Measurements from ENCODE around the gene ABL2. TPM values are rescaled to one million over a fixed set of nuclear protein-coding genes. Genes with fewer than 3 reads are reported as not detected.
"Not testable (repeated sequence)": the region's sequence is repeated elsewhere in the genome, so short reads cannot be mapped to it uniquely, and the experiment has no call there.

Gene ABL2
- total RNA-seq, 2 donors from 2014 or later: 37.2 to 63.5 TPM

- DNase-seq (ENCODE audit: low spot score): no peak
- intact Hi-C loops (cut with DNase I): no loop called here
Measured at GRCh38 chr1:179145521-179145920, 84.0 kb downstream of the ABL2 start.

- intact Hi-C loops (cut with DNase I): no loop called here
- DNase-seq (ENCODE audit: low spot score): no peak
Measured at GRCh38 chr1:179144626-179145025, 84.9 kb downstream of the ABL2 start.

GRCh38 chr1:179143322-179143721 is 86.2 kb downstream of the ABL2 start:
- intact Hi-C loops (cut with DNase I): no loop called here
- DNase-seq (ENCODE audit: low spot score): no peak

GRCh38 chr1:179142889-179143299 is 86.6 kb downstream of the ABL2 start:
- no peak for DNase-seq (ENCODE audit: low spot score)
- intact Hi-C loops (cut with DNase I): no loop called here

DNA sequence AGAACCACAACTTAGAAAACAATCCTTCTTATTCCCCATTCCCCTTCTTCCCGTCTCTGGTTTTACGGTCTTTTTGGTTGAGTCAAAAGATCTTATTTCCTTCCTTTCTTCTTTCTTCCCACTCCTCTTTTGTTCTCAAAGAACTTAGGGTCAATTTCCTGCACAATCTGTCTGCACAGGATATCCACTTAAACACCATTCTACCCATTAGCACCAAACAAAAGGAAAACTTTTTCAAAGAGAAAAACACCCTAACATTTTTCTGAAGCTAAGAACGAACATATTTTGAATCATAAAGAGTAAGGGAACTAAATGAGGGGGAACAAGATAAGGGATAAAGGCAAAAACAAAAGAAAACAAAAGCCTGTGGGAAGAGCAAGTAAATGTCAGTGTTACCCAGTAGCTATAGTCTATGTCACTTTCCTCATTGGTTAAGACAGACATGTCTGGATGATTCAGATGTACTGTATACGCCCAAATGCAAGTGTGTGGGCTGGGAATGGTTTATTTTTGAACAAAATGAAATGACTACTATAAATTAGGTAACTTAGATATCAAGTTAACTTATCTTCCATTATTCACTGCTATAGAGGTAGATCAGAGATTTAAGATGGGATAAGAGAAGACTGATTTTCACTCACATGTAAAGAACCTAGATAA is 87.8 kb downstream of the ABL2 start:
- intact Hi-C loops (cut with DNase I): no loop called here
- DNase-seq (ENCODE audit: low spot score): no peak

- intact Hi-C loops (cut with DNase I); DNase-seq (ENCODE audit: low spot score): not testable (repeated sequence)
Measured at GRCh38 chr1:179138755-179139154, 90.7 kb downstream of the ABL2 start.

GRCh38 chr1:179137617-179138255 is 91.7 kb downstream of the ABL2 start:
- intact Hi-C loops (cut with DNase I): no loop called here
- no peak for DNase-seq (ENCODE audit: low spot score)

DNA sequence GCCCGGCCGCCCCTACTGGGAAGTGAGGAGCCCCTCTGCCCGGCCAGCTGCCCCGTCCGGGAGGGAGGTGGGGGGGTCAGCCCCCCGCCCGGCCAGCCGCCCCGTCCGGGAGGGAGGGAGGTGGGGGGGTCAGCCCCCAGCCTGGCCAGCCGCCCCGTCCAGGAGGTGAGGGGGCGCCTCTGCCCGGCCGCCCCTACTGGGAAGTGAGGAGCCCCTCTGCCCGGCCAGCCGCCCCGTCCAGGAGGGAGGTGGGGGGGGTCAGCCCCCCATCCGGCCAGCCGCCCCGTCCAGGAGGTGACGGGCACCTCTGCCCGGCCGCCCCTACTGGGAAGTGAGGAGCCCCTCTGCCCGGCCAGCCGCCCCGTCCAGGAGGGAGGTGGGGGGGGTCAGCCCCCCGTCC is 93.8 kb downstream of the ABL2 start:
- intact Hi-C loops (cut with DNase I); DNase-seq (ENCODE audit: low spot score): not testable (repeated sequence)

DNA sequence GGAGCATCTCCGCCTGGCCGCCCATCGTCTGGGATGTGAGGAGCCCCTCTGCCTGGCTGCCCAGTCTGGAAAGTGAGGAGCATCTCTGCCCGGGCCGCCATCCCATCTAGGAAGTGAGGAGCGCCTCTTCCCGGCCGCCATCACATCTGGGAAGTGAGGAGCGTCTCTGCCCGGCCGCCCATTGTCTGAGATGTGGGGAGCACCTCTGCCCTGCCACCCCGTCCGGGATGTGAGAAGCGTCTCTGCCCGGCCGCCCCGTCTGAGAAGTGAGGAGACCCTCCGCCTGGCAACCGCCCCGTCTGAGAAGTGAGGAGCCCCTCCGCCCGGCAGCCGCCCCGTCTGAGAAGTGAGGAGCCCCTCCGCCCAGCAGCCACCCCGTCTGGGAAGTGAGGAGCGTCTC is 94.3 kb downstream of the ABL2 start:
- DNase-seq (ENCODE audit: low spot score); intact Hi-C loops (cut with DNase I): not testable (repeated sequence)

GRCh38 chr1:179129702-179130473 is 99.6 kb downstream of the ABL2 start:
- intact Hi-C loops (cut with DNase I): loop anchor here in 1 of 2 donors (10.0 kb wide), 1 partner anchor 65 kb away; no protein-coding TSS in a partner anchor
- DNase-seq (ENCODE audit: low spot score): no peak

GRCh38 chr1:179128520-179128919 is 101.0 kb downstream of the ABL2 start:
- no peak for DNase-seq (ENCODE audit: low spot score)
- intact Hi-C loops (cut with DNase I): loop anchor here in 1 of 2 donors (10.0 kb wide), 1 partner anchor 66 kb away; no protein-coding TSS in a partner anchor

DNA sequence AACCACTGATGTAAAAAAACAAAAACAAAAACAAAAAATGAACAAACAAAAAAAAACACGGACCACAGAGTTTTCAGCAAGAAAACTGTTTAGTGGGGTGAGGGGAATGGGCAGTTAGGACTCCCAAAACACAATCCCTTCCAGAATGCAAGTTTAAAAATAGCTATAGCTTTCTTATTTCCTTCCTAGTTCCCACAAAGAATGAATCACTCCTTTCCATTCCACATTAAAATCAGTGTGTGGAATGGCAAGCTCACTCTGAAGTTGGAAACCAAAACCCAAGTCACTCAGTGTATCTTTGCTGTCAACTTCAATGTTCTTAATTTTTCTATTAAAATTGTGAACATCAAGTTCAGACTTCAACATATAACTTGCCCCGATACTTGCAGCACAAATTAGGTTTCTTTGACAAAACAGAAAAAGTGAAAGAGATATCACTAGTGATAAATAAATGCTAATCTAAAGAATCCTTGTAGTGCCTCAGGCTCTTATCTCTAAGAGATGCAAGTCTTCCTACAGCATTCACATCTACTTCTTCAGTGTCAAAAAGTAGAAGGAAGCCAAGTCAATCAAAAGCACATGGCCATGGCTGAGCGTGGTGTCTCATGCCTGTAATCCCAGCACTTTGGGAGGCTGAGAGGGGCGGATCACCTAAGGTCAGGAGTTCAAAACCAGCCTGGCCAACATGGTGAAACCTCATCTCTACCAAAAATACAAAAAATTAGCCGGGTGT is 102.1 kb downstream of the ABL2 start:
- no peak for DNase-seq (ENCODE audit: low spot score)
- intact Hi-C loops (cut with DNase I): loop anchor here in 1 of 2 donors (10.0 kb wide), 1 partner anchor 67 kb away; no protein-coding TSS in a partner anchor

DNA sequence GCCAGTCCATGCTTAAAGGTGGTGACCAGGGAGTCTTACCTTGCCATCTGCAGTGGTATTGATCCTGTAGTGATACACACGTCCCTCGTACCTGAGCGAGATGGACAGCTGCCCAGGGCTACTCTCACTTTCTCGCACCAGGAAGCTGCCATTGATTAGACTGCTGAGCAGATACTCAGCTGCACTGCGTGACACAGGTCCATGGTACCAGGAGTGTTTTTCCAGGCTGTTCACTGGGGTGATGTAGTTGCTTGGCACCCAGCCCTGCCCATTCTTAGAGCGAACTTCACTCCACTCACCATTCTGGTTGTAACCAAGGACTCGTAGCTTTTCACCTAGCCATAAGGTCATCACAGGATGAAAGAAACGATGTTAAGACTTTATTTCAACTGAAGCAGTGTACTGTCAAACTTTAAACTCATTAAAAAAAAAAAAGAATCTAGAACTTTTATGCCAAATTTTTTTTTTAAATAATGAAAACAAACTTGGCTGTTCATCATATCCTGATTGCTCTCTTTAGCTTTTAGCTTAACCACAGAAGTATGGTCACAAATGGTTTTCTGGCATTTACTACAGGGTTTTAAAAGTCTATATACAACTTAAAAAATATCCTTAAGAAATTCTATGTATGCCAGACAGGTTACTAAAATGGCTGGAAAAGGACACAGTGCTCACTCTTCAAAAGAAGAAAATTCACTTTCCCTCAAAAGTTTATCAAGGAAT is 103.0 kb downstream of the ABL2 start:
- intact Hi-C loops (cut with DNase I): loop anchor here in 1 of 2 donors (10.0 kb wide), 1 partner anchor 68 kb away; no protein-coding TSS in a partner anchor

GRCh38 chr1:179124873-179125272 is 104.6 kb downstream of the ABL2 start:
- no peak for DNase-seq (ENCODE audit: low spot score)

More for the DNA sequence above, 103.0 kb downstream of the ABL2 start:
- no peak for DNase-seq (ENCODE audit: low spot score)

DNA sequence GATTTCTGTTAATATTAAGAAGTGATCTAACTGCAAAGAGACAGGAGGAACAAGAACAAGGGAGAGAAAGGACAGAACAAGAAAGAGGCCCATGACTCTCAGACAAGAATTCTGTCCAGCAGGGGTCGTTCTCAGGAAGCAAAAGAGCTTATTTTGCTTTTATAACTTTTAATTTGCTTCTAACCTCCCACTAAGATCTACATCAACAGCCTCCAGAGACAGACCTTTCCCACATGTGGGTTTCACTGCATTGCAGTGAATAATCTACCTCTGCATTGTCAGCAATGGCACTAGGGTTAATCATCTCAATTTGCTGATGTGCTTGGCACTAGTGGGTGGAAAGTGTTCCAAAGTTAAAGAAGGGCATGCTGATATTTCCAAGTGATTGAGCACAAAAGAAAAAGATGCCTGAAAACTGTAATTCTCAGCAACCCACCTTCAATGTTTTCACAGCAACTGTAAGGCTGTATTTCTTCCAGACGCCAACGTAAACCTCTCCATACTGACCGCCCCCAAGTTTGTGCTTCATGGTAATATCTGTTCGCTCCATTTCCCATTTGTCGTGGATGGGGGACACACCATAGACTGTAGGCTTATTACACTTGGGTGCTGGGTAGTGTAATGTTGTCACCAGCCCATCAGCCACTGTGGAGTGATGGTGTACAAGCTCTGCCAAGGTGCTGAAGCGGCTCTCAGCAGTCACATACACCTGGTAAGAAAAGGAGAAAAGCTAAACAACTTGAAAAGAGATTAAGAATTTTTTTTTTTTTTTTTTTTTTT is 108.1 kb downstream of the ABL2 start:
- intact Hi-C loops (cut with DNase I): loop anchor here (5.0 to 10.0 kb wide), 2 partner anchors 71 to 73 kb away; no protein-coding TSS in a partner anchor
- no peak for DNase-seq (ENCODE audit: low spot score)

More at GRCh38 chr1:179124873-179125272, 104.6 kb downstream of the ABL2 start:
- intact Hi-C loops (cut with DNase I): loop anchor here (5.0 to 10.0 kb wide), 2 partner anchors 67 to 70 kb away; no protein-coding TSS in a partner anchor

GRCh38 chr1:179120736-179121135 is 108.7 kb downstream of the ABL2 start:
- intact Hi-C loops (cut with DNase I): loop anchor here (5.0 to 10.0 kb wide), 2 partner anchors 72 to 74 kb away; no protein-coding TSS in a partner anchor
- DNase-seq (ENCODE audit: low spot score): no peak

DNA sequence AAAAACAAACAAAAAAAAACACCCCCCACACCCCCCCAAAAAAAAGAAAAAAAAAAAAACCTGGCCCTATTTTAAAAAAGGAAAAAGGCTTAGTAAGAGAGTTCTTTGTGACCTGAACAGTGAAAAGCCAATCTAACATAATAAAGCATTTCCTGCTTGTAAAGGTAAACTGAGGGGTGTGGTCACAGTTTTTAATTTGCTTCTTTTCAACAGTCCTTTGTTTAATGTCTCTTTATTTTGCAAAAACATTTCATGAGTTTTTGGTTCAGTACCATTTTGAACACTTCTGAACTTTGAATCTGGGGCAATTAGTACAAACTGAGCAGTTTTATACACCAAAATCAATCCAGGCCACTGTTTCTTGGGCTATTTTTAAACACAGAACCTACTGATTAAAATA is 110.0 kb downstream of the ABL2 start:
- intact Hi-C loops (cut with DNase I): no loop called here
- DNase-seq (ENCODE audit: low spot score): no peak

- intact Hi-C loops (cut with DNase I): no loop called here
- no peak for DNase-seq (ENCODE audit: low spot score)
Measured at GRCh38 chr1:179115181-179115580, 114.3 kb downstream of the ABL2 start.

Measured in posterior vena cava (tissue), 2 donors.